ENCODE measurements around the gene PLB1.

PLB1 gene

GRCh38 chr2:28598484-28598883 lies 102.6 kb downstream of the PLB1 start:
- no peak for DNase-seq (ENCODE audit: low read depth)
- H3K4me3 ChIP-seq (ENCODE audit: low read depth, low read length): no peak overlapping the region
- TF ChIP-seq, protein P1, sequence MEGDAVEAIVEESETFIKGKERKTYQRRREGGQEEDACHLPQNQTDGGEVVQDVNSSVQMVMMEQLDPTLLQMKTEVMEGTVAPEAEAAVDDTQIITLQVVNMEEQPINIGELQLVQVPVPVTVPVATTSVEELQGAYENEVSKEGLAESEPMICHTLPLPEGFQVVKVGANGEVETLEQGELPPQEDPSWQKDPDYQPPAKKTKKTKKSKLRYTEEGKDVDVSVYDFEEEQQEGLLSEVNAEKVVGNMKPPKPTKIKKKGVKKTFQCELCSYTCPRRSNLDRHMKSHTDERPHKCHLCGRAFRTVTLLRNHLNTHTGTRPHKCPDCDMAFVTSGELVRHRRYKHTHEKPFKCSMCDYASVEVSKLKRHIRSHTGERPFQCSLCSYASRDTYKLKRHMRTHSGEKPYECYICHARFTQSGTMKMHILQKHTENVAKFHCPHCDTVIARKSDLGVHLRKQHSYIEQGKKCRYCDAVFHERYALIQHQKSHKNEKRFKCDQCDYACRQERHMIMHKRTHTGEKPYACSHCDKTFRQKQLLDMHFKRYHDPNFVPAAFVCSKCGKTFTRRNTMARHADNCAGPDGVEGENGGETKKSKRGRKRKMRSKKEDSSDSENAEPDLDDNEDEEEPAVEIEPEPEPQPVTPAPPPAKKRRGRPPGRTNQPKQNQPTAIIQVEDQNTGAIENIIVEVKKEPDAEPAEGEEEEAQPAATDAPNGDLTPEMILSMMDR (IDR thresholded peaks at IDR 0.05; ENCODE audit: low read depth, low read length, missing control alignments): no peak

GRCh38 chr2:28600181-28600580 lies 104.3 kb downstream of the PLB1 start:
- no peak overlapping the region for H3K4me3 ChIP-seq (ENCODE audit: low read depth, low read length)
- TF ChIP-seq, protein P1 (IDR thresholded peaks at IDR 0.05; ENCODE audit: low read depth, low read length, missing control alignments): no peak
- no peak for DNase-seq (ENCODE audit: low read depth)

DNA sequence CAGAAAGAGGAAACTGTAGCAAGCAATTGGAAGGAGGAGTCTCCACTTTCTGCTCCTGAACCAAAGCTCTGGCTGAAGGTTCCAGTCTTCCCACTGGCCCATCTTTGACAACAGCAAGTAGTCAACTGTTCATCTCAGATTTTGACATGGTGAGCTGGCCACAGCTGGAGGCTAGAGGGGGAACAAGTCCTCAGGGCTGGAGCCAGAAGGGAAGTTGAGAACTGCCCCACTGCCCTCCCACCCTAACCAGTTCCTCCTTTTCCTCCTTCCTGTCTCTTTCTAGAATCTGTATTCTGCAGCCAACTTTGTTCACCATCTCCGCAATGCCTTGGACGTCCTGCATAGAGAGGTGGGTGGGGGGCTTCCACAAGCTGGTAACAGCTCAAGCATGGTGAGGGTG lies 105.8 kb downstream of the PLB1 start:
- TF ChIP-seq, protein P1 (IDR thresholded peaks at IDR 0.05; ENCODE audit: low read depth, low read length, missing control alignments): no peak
- H3K4me3 ChIP-seq (ENCODE audit: low read depth, low read length): no peak overlapping the region
- no peak for DNase-seq (ENCODE audit: low read depth)

DNA sequence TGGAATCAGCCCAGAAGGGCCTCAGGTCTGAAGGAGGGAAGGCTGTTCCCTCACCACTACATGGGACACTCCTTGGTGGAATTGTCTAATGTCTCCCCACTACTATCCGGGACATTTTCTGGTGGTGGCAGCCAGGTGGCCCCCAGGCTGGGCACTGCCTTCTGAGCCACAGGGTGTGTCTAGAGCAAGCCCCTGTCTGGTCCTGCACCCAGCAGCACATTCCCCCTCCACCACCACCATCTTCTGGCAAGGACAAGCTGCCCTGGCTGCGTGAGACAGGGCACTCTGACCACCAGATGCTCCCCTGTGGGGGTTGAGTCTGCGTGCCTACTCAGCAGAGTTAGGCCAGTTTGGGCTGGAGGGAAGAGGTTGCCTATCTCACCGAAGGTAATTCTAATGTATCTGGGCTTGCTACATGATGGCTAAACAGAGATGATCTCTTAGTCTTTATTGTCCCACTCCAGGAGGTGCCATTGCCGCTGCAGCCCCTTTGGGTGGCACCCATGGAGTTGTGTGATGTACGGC lies 106.3 kb downstream of the PLB1 start:
- DNase-seq (ENCODE audit: low read depth): no peak
- H3K4me3 ChIP-seq (ENCODE audit: low read depth, low read length): no peak overlapping the region
- TF ChIP-seq, protein P1 (IDR thresholded peaks at IDR 0.05; ENCODE audit: low read depth, low read length, missing control alignments): no peak

DNA sequence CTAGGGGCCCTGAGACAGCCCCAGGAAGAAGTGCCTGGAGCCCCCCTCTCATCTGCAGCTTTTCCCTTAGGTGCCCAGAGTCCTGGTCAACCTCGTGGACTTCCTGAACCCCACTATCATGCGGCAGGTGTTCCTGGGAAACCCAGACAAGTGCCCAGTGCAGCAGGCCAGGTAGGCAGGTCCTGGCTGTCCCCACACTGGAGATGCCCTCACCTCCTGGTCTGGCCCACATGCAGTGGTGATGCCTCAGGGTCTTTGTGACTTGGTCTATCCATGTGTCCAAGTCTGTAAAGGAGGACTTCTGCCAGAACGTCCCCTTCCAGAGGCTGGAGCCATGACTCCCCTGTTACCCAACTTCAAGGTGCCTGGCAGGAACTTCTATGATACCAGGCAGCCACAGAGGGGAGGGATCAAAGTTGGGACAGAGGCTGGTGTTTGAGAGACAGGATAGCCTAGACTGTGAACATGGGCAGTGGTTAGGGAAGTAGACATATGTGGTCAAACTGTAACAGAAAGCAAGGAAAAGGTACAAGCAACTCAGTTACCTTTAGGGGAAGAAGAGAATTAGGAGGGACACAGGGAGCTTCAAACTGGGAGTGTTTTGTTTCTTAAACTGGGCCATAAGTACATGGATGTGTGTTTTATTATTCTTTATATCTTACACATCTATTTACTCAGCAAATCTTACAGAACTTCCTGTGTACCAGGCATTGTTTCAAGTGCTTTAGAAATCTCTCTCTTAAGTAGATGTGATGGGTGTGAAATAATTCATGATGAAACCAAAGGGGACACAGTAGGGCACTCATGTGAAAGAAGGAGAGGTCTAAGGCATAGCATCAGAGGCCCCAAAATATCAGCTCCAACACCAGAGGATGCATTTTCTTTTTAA lies 107.1 kb downstream of the PLB1 start:
- DNase-seq (ENCODE audit: low read depth): no peak
- TF ChIP-seq, protein P1 (IDR thresholded peaks at IDR 0.05; ENCODE audit: low read depth, low read length, missing control alignments): no peak
- no peak overlapping the region for H3K4me3 ChIP-seq (ENCODE audit: low read depth, low read length)

- TF ChIP-seq, protein P1 (IDR thresholded peaks at IDR 0.05; ENCODE audit: low read depth, low read length, missing control alignments): no peak
These were observed 108.0 kb downstream of the PLB1 start for GRCh38 chr2:28603821-28604220.

More at GRCh38 chr2:28603821-28604220, 108.0 kb downstream of the PLB1 start:
- no peak overlapping the region for H3K4me3 ChIP-seq (ENCODE audit: low read depth, low read length)
- DNase-seq (ENCODE audit: low read depth): no peak
